ENCODE measurements around the gene NDOR1.
A peak's percentile ranks its signal among the peaks of the same experiment; 100 is the strongest.
"Not testable (repeated sequence)": the region's sequence is repeated elsewhere in the genome, so short reads cannot be mapped to it uniquely, and the experiment has no call there.

Gene NDOR1

GRCh38 chr9:137233143-137233980, 27.9 kb downstream of the NDOR1 start:
- DNase-seq = no peak

GRCh38 chr9:137234055-137234697, 28.7 kb downstream of the NDOR1 start:
- no peak for DNase-seq

DNA sequence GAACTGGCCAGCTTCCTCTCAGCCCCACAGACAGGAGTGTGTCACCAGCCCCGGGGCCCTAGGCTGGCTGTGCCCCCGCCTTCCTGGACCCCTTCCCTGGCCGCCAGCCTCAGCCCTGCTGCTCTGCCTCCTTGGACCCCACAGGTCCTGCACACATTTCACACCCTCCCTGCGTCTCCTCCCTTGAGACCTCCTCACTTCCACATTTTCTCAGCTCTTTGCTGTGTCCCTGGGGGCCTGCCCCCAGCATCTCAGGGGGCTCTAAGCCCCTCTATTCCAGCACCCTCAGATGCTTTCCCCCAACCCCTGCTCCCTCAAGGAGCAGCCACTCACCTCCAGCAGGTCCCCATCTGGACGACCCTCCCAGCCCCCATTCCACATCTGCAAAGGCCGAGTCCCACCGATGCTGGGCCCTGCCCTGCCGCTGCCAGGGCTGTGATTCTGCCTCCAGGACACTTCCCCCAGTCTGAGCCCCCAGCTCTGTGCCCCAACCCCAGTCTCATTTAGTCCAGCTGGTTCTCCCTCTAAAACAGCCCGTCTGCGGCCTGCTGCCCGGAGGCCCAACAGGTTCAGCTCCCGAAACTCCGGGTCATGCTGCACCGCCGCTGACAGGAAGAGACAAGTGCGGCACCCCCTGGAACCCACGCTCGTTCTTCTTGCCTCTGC, 29.4 kb downstream of the NDOR1 start:
- no peak for DNase-seq

DNA sequence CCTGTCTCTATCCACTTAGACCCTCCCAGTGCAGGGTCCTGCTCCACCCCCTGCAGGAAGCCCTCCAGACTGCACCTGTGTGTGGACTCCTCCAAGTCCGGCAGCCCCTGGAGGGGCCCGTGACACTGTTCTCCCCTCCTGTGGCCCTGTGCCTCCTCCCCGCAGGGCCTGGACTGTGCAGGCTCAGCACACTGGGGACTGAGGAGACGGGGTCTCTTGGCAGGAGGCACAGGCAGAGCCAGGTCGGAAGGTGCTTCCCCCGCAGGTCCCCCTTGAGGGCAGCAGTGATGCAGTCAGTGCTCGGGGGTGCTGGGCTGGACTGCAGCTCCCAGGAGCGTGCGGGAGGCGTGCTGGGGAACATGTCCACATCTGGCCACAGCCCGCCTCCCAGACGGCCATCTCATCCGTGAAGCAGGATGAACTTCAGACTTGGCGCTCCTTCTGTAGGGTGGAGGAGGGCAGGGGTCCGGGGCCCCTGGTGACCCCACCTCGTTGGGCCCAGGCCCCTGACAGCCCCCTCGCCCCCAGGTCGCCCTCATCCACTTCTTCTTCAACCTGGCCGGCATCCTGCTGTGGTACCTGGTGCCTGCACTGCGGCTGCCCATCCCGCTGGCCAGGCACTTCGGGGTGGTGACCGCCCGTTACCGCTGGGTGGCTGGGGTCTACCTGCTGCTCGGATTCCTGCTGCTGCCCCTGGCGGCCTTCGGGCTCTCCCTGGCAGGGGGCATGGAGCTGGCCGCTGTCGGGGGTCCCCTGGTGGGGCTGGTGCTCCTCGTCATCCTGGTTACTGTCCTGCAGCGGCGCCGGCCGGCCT, 30.1 kb downstream of the NDOR1 start:
- no peak for DNase-seq

- peak; percentile 82 for DNase-seq
These were observed 30.9 kb downstream of the NDOR1 start for GRCh38 chr9:137236238-137236935.

DNA sequence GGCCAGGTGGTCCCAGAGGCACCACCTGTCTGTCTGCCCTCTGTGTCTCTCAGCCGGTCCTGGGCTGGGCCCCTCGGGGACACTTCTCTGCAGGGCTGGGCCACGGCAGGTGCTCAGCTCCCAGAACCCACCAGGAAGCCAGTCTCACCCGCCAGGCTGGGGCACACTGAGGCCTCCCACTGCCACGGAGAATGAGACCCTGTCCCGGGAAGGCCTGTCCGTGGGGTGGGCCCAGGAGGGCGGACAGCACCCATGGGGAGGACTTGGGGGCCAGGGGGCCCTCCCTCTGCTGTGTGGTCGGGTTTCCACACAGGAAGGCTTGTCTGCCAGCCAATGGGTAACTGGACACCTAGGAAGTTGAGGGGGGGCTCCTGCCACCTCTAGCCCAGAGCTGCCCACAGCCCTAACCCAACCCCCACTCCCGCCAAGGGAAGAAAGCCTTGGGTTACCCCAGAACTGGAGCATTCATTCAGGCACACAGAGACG, 31.5 kb downstream of the NDOR1 start:
- no peak for DNase-seq

DNA sequence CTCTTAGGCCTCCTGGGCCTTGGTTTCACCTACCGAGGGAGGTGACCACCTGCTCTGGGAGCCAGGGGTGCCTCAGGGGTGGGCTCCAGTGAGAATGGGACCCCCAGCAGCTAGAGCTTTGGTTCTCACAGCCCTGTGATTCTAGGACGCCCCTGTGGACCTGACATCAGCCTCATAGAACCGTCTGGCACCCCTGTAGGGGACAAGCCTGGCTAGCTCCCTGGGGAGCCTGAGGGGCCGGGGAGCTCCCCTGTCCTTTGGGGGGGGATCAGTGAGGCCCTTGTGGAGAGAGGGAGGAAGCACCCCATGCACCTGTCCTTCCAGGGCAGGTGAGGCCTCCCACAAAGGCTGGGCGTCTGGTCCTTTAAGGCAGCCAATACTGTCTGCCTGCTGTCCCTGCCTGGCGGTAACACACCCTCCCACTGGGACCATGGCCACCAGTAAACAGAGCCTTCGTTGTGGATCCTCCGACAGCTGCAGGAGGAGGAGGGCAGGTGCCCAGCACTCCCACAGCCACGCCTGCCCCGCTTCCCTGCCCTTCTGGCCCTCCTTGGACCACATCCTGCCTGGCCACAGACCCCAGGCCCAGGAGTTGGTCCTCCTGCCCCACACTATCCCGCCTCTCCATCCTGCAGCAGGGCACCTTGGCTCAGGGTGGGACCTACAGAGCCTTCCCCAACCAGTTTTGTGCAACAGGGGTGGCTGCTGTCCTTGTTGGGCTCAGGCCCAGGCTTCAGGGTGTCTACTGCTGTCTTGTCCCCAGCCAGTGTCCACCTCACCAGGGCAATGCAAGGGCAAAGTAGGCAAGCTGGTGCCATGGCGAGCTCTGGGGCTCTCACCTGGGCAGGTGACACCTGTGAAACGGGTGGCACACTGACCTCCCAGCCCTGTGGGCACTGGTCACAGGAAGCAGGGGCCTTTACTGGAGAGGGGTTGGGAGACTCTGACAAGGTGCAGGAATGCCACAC, 32.5 kb downstream of the NDOR1 start:
- peak; percentile 47 for DNase-seq

- DNase-seq = not testable (repeated sequence)
These were observed 34.2 kb downstream of the NDOR1 start for GRCh38 chr9:137239541-137240200.

- DNase-seq = peak; percentile 71
These were observed 34.9 kb downstream of the NDOR1 start for GRCh38 chr9:137240318-137240840.

DNA sequence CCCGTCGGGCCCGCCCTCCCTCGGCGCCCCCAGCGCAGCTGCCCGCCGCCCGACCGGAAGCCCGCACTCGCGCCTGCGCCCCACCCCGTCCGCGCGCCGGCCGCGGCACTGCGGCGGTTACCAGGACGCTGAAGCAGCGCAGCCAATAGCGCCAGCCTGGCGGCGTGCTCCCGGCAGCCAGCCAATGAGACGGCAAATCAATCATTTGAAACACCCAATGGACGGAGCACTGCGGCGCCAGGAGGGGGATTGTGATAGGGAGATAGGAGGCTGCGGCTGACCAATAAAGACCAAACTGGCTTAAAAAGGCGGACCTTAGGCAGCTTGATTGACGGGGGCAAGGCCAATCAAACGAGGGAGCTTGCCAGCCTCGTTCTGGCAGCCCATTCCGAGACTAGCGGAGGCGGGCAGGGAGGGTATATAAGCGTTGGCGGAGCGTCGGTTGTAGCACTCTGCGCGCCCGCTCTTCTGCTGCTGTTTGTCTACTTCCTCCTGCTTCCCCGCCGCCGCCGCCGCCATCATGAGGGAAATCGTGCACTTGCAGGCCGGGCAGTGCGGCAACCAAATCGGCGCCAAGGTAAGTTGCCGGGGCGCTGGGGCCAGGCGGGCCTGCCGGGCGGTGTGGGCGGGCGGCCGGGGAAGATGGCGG, 35.5 kb downstream of the NDOR1 start, which contains the start of gene TUBB4B:
Gene TUBB4B, plus strand, starts transcription at position 447 of the 649 bp plus-strand sequence. Its CDS starts 74 bp downstream, at position 521.
- DNase-seq = peak; percentile 99

GRCh38 chr9:137241490-137242268, 36.2 kb downstream of the NDOR1 start:
- no peak for DNase-seq

- no peak for DNase-seq
These were observed 37.0 kb downstream of the NDOR1 start for GRCh38 chr9:137242269-137243203.

DNA sequence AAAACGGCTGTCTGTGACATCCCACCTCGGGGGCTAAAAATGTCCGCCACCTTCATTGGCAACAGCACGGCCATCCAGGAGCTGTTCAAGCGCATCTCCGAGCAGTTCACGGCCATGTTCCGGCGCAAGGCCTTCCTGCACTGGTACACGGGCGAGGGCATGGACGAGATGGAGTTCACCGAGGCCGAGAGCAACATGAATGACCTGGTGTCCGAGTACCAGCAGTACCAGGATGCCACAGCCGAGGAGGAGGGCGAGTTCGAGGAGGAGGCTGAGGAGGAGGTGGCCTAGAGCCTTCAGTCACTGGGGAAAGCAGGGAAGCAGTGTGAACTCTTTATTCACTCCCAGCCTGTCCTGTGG, 37.7 kb downstream of the NDOR1 start:
- not testable (repeated sequence) for DNase-seq

- no peak for DNase-seq
These were observed 38.4 kb downstream of the NDOR1 start for GRCh38 chr9:137243626-137244485.

GRCh38 chr9:137244486-137245449, 39.3 kb downstream of the NDOR1 start:
- DNase-seq = no peak

Data from NCI-H1092 (cell line).